K562 (cell line): ENCODE results near the gene TLE6. TPM values are rescaled to one million over a fixed set of nuclear protein-coding genes. Genes with fewer than 3 reads are reported as not detected.

Experiments used
- ATAC-seq: fragments of 200-7000 bp; cut with Tn5 transposase; 3 replicates; pipeline ENCODE4 v1.9.1; 2020; ENCODE audit warnings: moderate library complexity
- BruUV-seq: library from RNA; stranded (reverse); fragments of 400-500 nt; replicated peaks from 2 replicates; lab custom pipeline; 2021; lab: Mats Ljungman, UMichigan
- CTCF ChIA-PET: fragments of 300-600 bp; formaldehyde crosslinking; extraction: SDS; loops from one replicate; lab custom pipeline; 2021; ENCODE audit warnings: low intra/inter-chr PET ratio; lab: Yijun Ruan, JAX
- POLR2A ChIA-PET: fragments of 300-600, 350-650 bp; sonication (Branson Sonifier 250); formaldehyde crosslinking; extraction: SDS; loops from one replicate; lab custom pipeline; 2021; ENCODE audit warnings: antibody characterized with exemption, inconsistent platforms; lab: Yijun Ruan, JAX
- DNase-seq, 4 experiments: peaks; one replicate each; pipeline versions ENCODE4 v3.0.0 to v3.0.0-alpha.2; 2011 to 2018; ENCODE audit warnings: low spot score in 3 of 4, mixed read lengths in 3 of 4; ENCODE audit errors: extremely low read depth in 1 of 4
- FAIRE-seq: peaks from 2 replicates; lab custom pipeline; 2011; peaks lifted over from hg19 to GRCh38; lab: Jason Lieb, UNC
- H2AFZ ChIP-seq: 2 replicates; pipeline ENCODE4 v1.6.0; 2011; ENCODE audit warnings: low read depth, low read length, control low read depth, inconsistent platforms
- H3K27ac ChIP-seq: fragments of 200-600 bp; 3 replicates; pipeline ENCODE4 v1.8.0; 2011; ENCODE audit warnings: low read depth, mild to moderate bottlenecking, control low read depth, inconsistent platforms, low read length, moderate library complexity, mixed read lengths; ENCODE audit errors: extremely low read depth
- H3K27me3 ChIP-seq, 2 experiments: fragments of 300-600 bp in 1 of 2; 2 replicates in 1 of 2; 3 replicates in 1 of 2; pipeline versions ENCODE4 v1.6.0 to v1.8.0; 2011; ENCODE audit warnings: inconsistent platforms in 2 of 2, low read length in 2 of 2, mild to moderate bottlenecking in 1 of 2, mixed read lengths in 1 of 2, moderate library complexity in 1 of 2; ENCODE audit not compliant: control insufficient read depth in 2 of 2, insufficient read depth in 2 of 2
- H3K36me3 ChIP-seq: fragments of 300-600 bp; 3 replicates; pipeline ENCODE4 v1.8.0; 2011; ENCODE audit warnings: mild to moderate bottlenecking, low read length, inconsistent platforms; ENCODE audit not compliant: control insufficient read depth, insufficient read depth
- H3K4me1 ChIP-seq, 2 experiments: fragments of 200-600 bp in 1 of 2; replicated peaks in 1 of 2; 2 replicates in 1 of 2; 3 replicates in 1 of 2; pipeline versions ENCODE4 v1.5.1 to v1.8.0; 2011; ENCODE audit warnings: inconsistent platforms in 2 of 2, low read length in 2 of 2, mild to moderate bottlenecking in 1 of 2, mixed read lengths in 1 of 2, moderate library complexity in 1 of 2; ENCODE audit not compliant: control insufficient read depth in 2 of 2, insufficient read depth in 2 of 2
- H3K4me2 ChIP-seq: 2 replicates; pipeline ENCODE4 v1.6.1; 2011; ENCODE audit warnings: low read length, control low read depth, inconsistent platforms, mixed read lengths; ENCODE audit not compliant: insufficient read depth
- H3K4me3 ChIP-seq: fragments of 200-600 bp; sonication (generic), shearing (Covaris generic); 2 replicates; pipeline ENCODE4 v1.5.1; 2016; ENCODE audit warnings: control low read depth, inconsistent platforms
- H3K79me2 ChIP-seq: fragments of 200-600 bp; 3 replicates; pipeline ENCODE4 v1.8.0; 2011; ENCODE audit warnings: low read length, inconsistent platforms; ENCODE audit not compliant: control insufficient read depth, insufficient read depth
- H3K9ac ChIP-seq, 2 experiments: 2 replicates each; pipeline versions ENCODE4 v1.6.0 to v1.6.1; 2011; ENCODE audit warnings: low read depth in 2 of 2, low read length in 2 of 2, control low read depth in 1 of 2, inconsistent platforms in 1 of 2, mild to moderate bottlenecking in 1 of 2, mixed read lengths in 1 of 2; ENCODE audit not compliant: insufficient read depth in 1 of 2
- H3K9me1 ChIP-seq: one replicate; pipeline ENCODE4 v1.6.0; 2011; ENCODE audit warnings: inconsistent platforms, mild to moderate bottlenecking, low read length, moderate library complexity; ENCODE audit not compliant: control insufficient read depth, insufficient read depth
- H3K9me3 ChIP-seq: replicated peaks from 2 replicates; pipeline ENCODE4 v1.5.1; 2011; ENCODE audit warnings: low read depth, low read length, inconsistent platforms; ENCODE audit not compliant: control insufficient read depth, insufficient read depth
- H4K20me1 ChIP-seq: replicated peaks from 2 replicates; pipeline ENCODE4 v1.6.1; 2011; ENCODE audit warnings: low read length, inconsistent platforms, mixed read lengths; ENCODE audit not compliant: control insufficient read depth, insufficient read depth
- GTF2B ChIP-seq: IDR thresholded peaks from 2 replicates; pipeline ENCODE4 v1.6.1; 2011; ENCODE audit not compliant: insufficient read length; ENCODE audit errors: extremely low read depth
- IRF2 ChIP-seq: sonication (generic); formaldehyde crosslinking; IDR thresholded peaks from 2 replicates; pipeline ENCODE4 v1.8.1; 2022; ENCODE audit warnings: mild to moderate bottlenecking, missing genetic modification reagents
- LCOR ChIP-seq: sonication (generic); formaldehyde crosslinking; IDR thresholded peaks from 2 replicates; pipeline ENCODE4 v1.8.0; 2022; ENCODE audit warnings: mild to moderate bottlenecking, missing genetic modification reagents
- LEF1 ChIP-seq: fragments of 450-650 bp; IDR thresholded peaks from 2 replicates; pipeline ENCODE4 v1.6.1; 2016; ENCODE audit warnings: mild to moderate bottlenecking
- RERE ChIP-seq: sonication (generic); formaldehyde crosslinking; IDR thresholded peaks from 2 replicates; pipeline ENCODE4 v1.8.0; 2023; ENCODE audit warnings: missing genetic modification reagents, mild to moderate bottlenecking, borderline replicate concordance
- ZNF253 ChIP-seq: fragments of 250-450 bp; sonication (Bioruptor Pico); conservative IDR thresholded peaks from 2 replicates; pipeline ENCODE4 v1.6.1; 2021; ENCODE audit warnings: mild to moderate bottlenecking
- WGBS: fragments of 100-300 bp; shearing (Covaris generic); methylation state at CpG from one replicate; pipeline ENCODE4 v1.1.6; 2016; ENCODE audit warnings: low coverage, mixed read lengths; ENCODE audit not compliant: insufficient coverage; ENCODE audit errors: missing lambda C conversion rate; 5-methylcytosine and 5-hydroxymethylcytosine counted together
- in situ Hi-C: fragments of 300-500 bp; cut with MboI; formaldehyde crosslinking; loops from 4 replicates; pipeline ENCODE4 v1.15.0; 2018; ENCODE audit warnings: inconsistent platforms, mixed read lengths
- intact Hi-C: fragments of 100-400 bp; cut with micrococcal nuclease; formaldehyde crosslinking; loops from 2 replicates; pipeline ENCODE4 v1.14.2; 2022
- polyA plus RNA-seq, 8 experiments: library from polyadenylated mRNA; depleted of rRNA in 4 of 8; stranded (reverse) in 5 of 8; unstranded in 3 of 8; fragments of >200 nt; fragmentation: Nextera tagmentation in 2 of 8; fragmentation: Illumina TruSeq in 1 of 8; extraction: Ambion mirVana in 2 of 8; extraction: Trizol in 1 of 8; gene quantifications; 2 replicates each; pipeline versions ENCODE4 v1.2.1 to v1.2.3, GENCODE V29; 2011 to 2014; ENCODE audit warnings: inconsistent platforms in 1 of 8, missing spikeins in 1 of 8
- total RNA-seq, 7 experiments: library from RNA; depleted of rRNA in 6 of 7; stranded (reverse); fragments of >200 nt in 6 of 7; fragmentation: Illumina TruSeq in 2 of 7; extraction: Trizol in 2 of 7; gene quantifications; 2 replicates each; pipeline versions ENCODE4 v1.2.1 to v1.2.3, GENCODE V29; 2011 to 2021; ENCODE audit warnings: low replicate concordance in 1 of 7

Gene TLE6
- total and polyA plus RNA-seq, 9 of the 15 experiments (the other 6 are each of a cell fraction or from before 2014, with no cell fraction given), result 1.1 to 6.1 (median 2.5) TPM

- no TSS peak for BruUV-seq
Observed at GRCh38 chr19:3041327-3041726, 64.0 kb downstream of the TLE6 start.

More at GRCh38 chr19:3041327-3041726, 64.0 kb downstream of the TLE6 start:
- DNase-seq (no peak), FAIRE-seq (no peak), ATAC-seq (no peak)
- in situ Hi-C loops, result no loop called here
- Histone ChIP-seq H3K9me3 (no peaks in the 10 kb centered on the region), H4K20me1 (no peaks in the 10 kb centered on the region), H3K79me2 (no peaks in the 10 kb centered on the region), H2AFZ (peak overlapping the region; percentile 93), H3K4me2 (no peak overlapping the region), H3K27me3 (no peaks in the 10 kb centered on the region), H3K36me3 (no peaks in the 10 kb centered on the region), H3K9me1 (no peaks in the 10 kb centered on the region), H3K4me3 (no peak overlapping the region), H3K27ac (peak overlapping the region; percentile 71; the same call in 2 of the 3 replicates), H3K4me1 (peaks cover 31 to 48% of the 10 kb centered on the region in 2 experiments), H3K9ac (peak overlapping the region; percentile 53 to 75; a peak in 3 of 4 replicates)
- TF ChIP-seq IRF2 (CRISPR knock-in tag) (no peak), GTF2B (no peak), ZNF253 (no peak), RERE (CRISPR knock-in tag) (0 out of 2 replicates have a peak, but pooled peaks have one; percentile 31), LCOR (0 out of 2 replicates have a peak, but pooled peaks have one; percentile 26), LEF1 (no peak)
- WGBS, result 78% methylated on average over 12 of the region's 12 CpGs
- CTCF ChIA-PET, result no interaction called here
- intact Hi-C loops, result no loop called here
- POLR2A ChIA-PET, result no interaction called here
